Thymus (tissue), 11 donors: ENCODE results near the gene VTI1B. TPM values are rescaled to one million over a fixed set of nuclear protein-coding genes. Genes with fewer than 3 reads are reported as not detected.

Experiments
- DNase-seq, 9 donors: peaks; one replicate each; pipeline ENCODE4 v3.0.0-alpha.2; 2013; ENCODE audit warnings: low spot score in 9 of 9, low read depth in 6 of 9, missing footprints in 1 of 9
- H3K27ac ChIP-seq, 2 donors: one replicate each; pipeline ENCODE4 v1.5.1; 2013; ENCODE audit warnings: control low read depth in 1 of 2, low read depth in 1 of 2, low read length in 1 of 2, mild to moderate bottlenecking in 1 of 2, moderate library complexity in 1 of 2
- H3K27me3 ChIP-seq, 2 donors: one replicate each; pipeline ENCODE4 v1.5.1; 2013; ENCODE audit warnings: low read length in 1 of 2; ENCODE audit not compliant: control insufficient read depth in 2 of 2, insufficient read depth in 1 of 2
- H3K36me3 ChIP-seq, 2 donors: one replicate each; pipeline ENCODE4 v1.5.1; 2013; ENCODE audit warnings: low read length in 1 of 2, mild to moderate bottlenecking in 1 of 2, moderate library complexity in 1 of 2; ENCODE audit not compliant: control insufficient read depth in 2 of 2, insufficient read depth in 2 of 2
- H3K4me1 ChIP-seq, 2 donors: one replicate each; pipeline ENCODE4 v1.5.1; 2013; ENCODE audit warnings: low read length in 2 of 2; ENCODE audit not compliant: control insufficient read depth in 2 of 2, insufficient read depth in 2 of 2
- H3K4me3 ChIP-seq, 2 donors: one replicate each; pipeline ENCODE4 v1.5.1; 2013; ENCODE audit warnings: low read length in 2 of 2, control low read depth in 1 of 2, mild to moderate bottlenecking in 1 of 2
- H3K9me3 ChIP-seq, 2 donors: one replicate each; pipeline ENCODE4 v1.5.1; 2013; ENCODE audit warnings: low read length in 1 of 2, mild to moderate bottlenecking in 1 of 2; ENCODE audit not compliant: control insufficient read depth in 2 of 2, insufficient read depth in 1 of 2
- WGBS: extraction: QIAGEN DNeasy Blood & Tissue Kit; methylation state at CpG from one replicate; pipeline ENCODE4 v1.1.7; 2013; 5-methylcytosine and 5-hydroxymethylcytosine counted together
- polyA plus RNA-seq: library from polyadenylated mRNA; stranded (reverse); fragments of 200-250 nt; gene quantifications from one replicate; pipeline ENCODE4 v1.2.3, GENCODE V29; 2013
- total RNA-seq: library from RNA; stranded (reverse); fragments of 120-200 nt; gene quantifications from one replicate; pipeline ENCODE4 v1.2.4, GENCODE V29; 2013
- donor health status: healthy.

Gene VTI1B
- total and polyA plus RNA-seq, 2 donors = 37.1 to 71.0 TPM

DNA sequence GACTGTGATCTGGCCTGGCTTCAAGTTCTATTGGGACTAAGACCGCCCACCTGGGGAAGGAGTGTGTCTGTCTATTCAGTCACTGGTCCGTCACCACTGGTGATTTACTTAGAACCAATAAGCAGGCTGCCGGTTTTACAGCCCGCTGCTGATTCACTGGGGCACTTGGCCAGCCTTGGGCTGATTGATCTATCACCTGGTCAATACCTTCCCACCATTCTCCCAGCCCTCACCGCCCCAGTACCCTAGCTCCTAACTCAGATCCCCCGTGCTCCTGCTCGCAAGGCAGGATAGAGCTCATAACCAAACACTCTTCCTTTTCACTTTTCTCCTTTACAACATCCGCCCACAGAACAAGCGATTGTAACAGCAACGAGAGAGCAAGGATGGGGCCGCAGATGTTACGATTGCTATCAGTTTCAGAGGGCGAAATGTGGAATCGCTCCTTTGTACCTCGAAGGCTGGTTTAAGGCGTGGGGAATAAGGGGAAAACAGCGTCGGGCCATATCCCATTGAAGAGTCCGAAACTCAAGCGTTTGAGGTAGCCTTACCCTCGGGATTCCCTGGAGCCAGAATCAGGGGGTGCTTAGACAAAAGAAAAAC, 20.5 kb upstream of the VTI1B start:
- WGBS = under 1% methylated on average over 21 of the region's 21 CpGs
- peak; percentile 37 to 77 (median 51) for DNase-seq
- Histone ChIP-seq H3K36me3 (peaks cover 25 to 31% of the 10 kb centered on the region in 2 donors), H3K4me1 (peaks cover 4 to 14% of the 10 kb centered on the region in 2 donors), H3K27ac (peak overlapping the region; percentile 82 to 96), H3K27me3 (no peaks in the 10 kb centered on the region), H3K4me3 (peak overlapping the region; percentile 70 to 99), H3K9me3 (no peaks in the 10 kb centered on the region)

DNA sequence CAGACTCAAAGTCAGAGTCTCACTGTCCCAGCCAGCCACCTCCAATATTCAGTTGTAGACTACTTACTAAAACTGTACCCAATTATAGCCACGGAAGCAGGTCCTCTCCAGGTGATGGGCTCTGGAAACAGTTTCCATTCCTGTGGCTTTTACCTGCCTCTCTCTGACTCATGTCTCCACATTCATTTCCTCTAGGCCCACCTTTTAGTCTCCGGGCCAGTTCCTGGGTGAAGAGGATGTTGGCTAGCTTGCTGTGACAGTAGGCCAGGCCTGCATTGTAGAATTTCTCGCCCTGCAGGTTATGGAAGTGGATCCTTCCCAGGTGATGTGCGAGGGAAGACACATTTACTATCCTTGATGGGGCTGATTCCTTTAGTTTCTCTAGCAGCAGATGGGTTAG, 15.6 kb upstream of the VTI1B start:
- 98% methylated on average over 4 of the region's 4 CpGs for WGBS
- no peaks in the 10 kb centered on the region for H3K27me3 ChIP-seq
- H3K36me3 ChIP-seq = peaks cover 58 to 67% of the 10 kb centered on the region in 2 donors
- no peak overlapping the region for H3K4me3 ChIP-seq
- H3K27ac ChIP-seq = no peak overlapping the region
- DNase-seq = no peak
- no peaks in the 10 kb centered on the region for H3K9me3 ChIP-seq
- peaks cover 4 to 10% of the 10 kb centered on the region in 2 donors for H3K4me1 ChIP-seq

DNA sequence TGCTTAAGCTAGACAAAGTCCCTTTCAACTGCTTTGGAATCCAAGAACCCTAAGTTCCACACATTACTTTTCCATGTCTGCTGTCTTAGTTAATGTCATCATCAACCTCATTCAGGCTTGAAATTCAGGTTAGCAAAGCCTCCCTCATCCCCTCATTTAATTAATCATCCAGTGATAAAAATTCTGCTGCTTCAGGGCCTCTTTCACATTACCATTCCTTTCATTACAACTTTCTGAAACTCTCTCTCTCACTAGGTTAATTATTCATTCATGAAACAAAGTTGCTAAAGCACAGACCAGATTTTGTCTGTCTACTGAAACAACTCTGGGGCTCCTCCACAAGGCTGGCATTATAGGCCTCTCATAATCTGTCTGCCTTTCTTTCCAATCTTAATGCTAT, 9.4 kb upstream of the VTI1B start:
- Histone ChIP-seq H3K9me3 (no peaks in the 10 kb centered on the region), H3K27ac (no peak overlapping the region), H3K36me3 (peaks cover 26 to 61% of the 10 kb centered on the region in 2 donors), H3K4me1 (no peaks in the 10 kb centered on the region), H3K4me3 (no peak overlapping the region), H3K27me3 (no peaks in the 10 kb centered on the region)
- no peak for DNase-seq

DNA sequence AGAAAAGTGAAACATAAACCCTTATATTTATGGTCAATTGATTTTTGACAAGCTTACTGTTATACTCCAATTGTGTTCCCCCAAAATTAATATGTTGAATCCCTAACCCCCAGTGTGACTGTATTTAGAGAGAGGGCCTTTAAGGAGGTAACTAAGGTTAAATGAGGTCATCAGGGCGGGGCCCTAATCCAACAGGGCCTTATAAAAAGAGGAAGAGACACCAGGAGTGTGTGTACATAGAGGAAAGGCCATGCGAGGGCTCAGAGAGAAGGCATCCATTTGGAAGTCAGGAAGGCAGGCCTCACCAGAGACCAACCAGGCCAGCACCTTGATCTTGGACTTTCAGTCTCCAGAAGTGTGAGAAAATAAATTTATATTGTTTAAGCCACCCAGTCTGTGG, 6.5 kb upstream of the VTI1B start:
- Histone ChIP-seq H3K4me3 (no peak overlapping the region), H3K36me3 (peaks cover 19 to 55% of the 10 kb centered on the region in 2 donors), H3K4me1 (no peaks in the 10 kb centered on the region), H3K27me3 (no peaks in the 10 kb centered on the region), H3K27ac (no peak overlapping the region), H3K9me3 (no peaks in the 10 kb centered on the region)
- WGBS = 97% methylated on average over 2 of the region's 2 CpGs
- no peak for DNase-seq

DNA sequence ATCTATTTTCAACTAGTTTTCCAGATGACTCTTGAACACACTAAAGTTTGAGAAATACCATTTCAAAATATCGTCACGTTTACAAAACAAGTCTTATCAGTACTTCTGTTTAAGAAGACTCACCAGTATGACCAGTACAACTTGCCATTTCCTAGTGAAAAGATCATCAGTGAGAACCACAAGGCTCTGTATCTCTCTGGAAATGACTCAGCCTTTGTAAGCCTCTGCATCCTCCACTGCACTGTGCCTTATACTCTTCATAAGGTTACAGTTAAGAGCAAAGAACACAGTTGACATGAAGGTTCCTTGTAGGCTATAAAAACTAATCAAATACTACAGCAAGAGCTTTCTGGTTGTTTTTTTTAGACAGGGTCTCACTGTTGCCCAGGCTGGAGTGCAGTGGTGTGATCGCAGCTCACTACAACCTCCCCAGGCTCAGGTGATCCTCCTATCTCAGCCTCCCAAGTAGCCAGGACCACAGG, 5.7 kb upstream of the VTI1B start:
- no peaks in the 10 kb centered on the region for H3K27me3 ChIP-seq
- no peaks in the 10 kb centered on the region for H3K9me3 ChIP-seq
- no peak overlapping the region for H3K27ac ChIP-seq
- peaks cover 0 to 3% of the 10 kb centered on the region in 2 donors for H3K4me1 ChIP-seq
- peaks cover 12 to 50% of the 10 kb centered on the region in 2 donors for H3K36me3 ChIP-seq
- no peak overlapping the region for H3K4me3 ChIP-seq
- 95% methylated on average over 3 of the region's 3 CpGs for WGBS
- DNase-seq = no peak

DNA sequence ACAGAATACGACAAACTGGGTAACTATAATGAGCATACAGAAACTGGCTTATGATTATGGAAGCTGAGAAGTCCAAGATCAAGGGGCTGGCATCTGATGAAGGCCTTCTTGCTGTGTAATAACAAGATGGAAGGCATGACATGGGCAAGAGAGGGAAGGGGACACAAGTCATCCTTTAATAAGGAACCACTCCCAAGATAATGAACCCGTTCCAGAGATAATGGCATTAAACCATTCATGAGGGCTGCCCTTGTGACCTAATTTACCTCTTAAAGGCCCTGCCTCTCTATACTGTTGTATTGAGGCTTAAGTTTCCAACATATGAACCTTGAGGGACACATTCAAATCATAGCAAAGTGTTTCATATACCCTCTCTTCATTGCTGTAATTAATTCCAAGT, 4.6 kb upstream of the VTI1B start:
- Histone ChIP-seq H3K27ac (no peak overlapping the region), H3K9me3 (no peaks in the 10 kb centered on the region), H3K36me3 (peaks cover 12 to 42% of the 10 kb centered on the region in 2 donors), H3K4me3 (no peak overlapping the region), H3K27me3 (no peaks in the 10 kb centered on the region), H3K4me1 (peaks cover 0 to 5% of the 10 kb centered on the region in 2 donors)
- DNase-seq = no peak
- WGBS = 99% methylated on average over 2 of the region's 2 CpGs

DNA sequence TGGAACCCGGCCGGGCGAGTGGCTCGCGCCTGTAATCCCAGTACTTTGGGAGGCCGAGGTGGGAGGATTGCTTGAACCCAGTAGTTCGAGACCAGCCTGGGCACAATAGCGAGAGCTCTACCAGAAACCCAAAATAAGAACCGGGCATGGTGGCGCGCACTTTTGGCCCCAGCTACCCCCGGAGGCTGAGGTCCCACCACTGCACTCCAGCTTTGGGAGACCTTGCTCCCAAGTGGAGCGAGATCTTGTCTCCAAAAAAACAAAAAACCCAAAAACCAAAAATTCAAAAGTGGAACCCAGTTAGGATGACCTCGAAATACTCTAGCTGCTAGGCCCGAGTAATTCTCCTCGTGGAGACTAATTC, 769 bp upstream of the VTI1B start:
- Histone ChIP-seq H3K4me3 (peak overlapping the region; percentile 66 to 73), H3K4me1 (peaks cover 6 to 21% of the 10 kb centered on the region in 2 donors), H3K27me3 (no peaks in the 10 kb centered on the region), H3K36me3 (peaks cover 10 to 18% of the 10 kb centered on the region in 2 donors), H3K9me3 (no peaks in the 10 kb centered on the region), H3K27ac (peak overlapping the region; percentile 28 to 98)
- peak in 1 of 9 donors; percentile 17 for DNase-seq
- 51% methylated on average over 16 of the region's 16 CpGs for WGBS

DNA sequence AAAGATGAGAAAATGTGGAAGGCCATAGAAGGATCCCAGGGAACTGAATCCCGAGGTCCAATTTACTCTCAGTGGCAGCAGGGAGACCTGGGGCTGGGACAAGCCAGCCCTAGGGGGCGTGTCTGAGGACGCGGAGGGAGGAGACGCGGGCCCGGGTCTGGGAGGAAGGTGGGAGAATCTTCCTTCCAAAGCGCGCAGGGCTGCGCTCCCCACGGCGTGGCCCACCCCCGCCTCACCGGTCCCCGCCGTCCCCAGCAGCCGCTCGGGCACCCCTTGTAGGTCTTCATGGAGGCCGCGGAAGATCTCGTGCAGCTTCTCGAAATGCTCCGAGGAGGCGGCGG, 323 bp downstream of the VTI1B start:
- Histone ChIP-seq H3K4me3 (peak overlapping the region; percentile 66 to 73), H3K36me3 (peaks cover 10 to 13% of the 10 kb centered on the region in 2 donors), H3K4me1 (peaks cover 6 to 21% of the 10 kb centered on the region in 2 donors), H3K9me3 (no peaks in the 10 kb centered on the region), H3K27ac (peak overlapping the region; percentile 81 to 90), H3K27me3 (no peaks in the 10 kb centered on the region)
- DNase-seq = peak in 6 of 9 donors; percentile 23 to 67 (median 42)
- WGBS = under 1% methylated on average over 25 of the region's 25 CpGs

DNA sequence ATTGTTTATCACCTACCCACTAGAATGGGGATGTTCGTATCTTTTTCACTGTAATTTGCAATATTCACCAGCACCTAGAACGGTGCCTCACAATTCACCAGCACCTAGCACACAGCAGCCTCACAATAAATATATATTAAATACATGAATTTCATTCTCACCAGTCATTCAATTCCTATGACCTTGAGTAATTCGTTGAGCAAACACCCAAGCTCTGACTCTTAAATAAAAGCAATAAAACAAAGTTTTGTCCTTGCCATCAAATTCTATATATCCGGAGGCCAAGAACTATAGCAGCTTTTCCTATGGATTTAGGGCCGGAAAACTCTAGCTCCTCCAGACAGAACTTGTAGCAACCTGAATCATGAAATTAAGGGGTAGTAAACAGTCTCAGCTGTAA, 981 bp downstream of the VTI1B start:
- Histone ChIP-seq H3K4me3 (peak overlapping the region; percentile 66 to 73), H3K9me3 (no peaks in the 10 kb centered on the region), H3K27ac (no peak overlapping the region), H3K27me3 (no peaks in the 10 kb centered on the region), H3K36me3 (peaks cover 10 to 11% of the 10 kb centered on the region in 2 donors), H3K4me1 (peaks cover 6 to 21% of the 10 kb centered on the region in 2 donors)
- 80% methylated on average over 5 of the region's 5 CpGs for WGBS
- DNase-seq = no peak
